T-helper 2 cell treated with Interferon-gamma antibody and Interleukin-4, amounts not matched to agents 5 μg/mL and 100 μg/mL, for 36 hours (primary cell): Measurements from ENCODE around the gene STK25.
"Not testable (repeated sequence)": the region's sequence is repeated elsewhere in the genome, so short reads cannot be mapped to it uniquely, and the experiment has no call there.

ENCODE experiments used
- DNase-seq: peaks from one replicate; pipeline ENCODE4 v3.0.0; 2021; ENCODE audit warnings: low spot score
- H3K27ac Mint-ChIP-seq: one replicate; pipeline ENCODE4 v1.8.0; 2021; ENCODE audit warnings: mild to moderate bottlenecking, mixed read lengths
- H3K27me3 Mint-ChIP-seq: one replicate; pipeline ENCODE4 v1.8.0; 2021; ENCODE audit warnings: low read depth, mixed read lengths
- H3K36me3 Mint-ChIP-seq: one replicate; pipeline ENCODE4 v1.8.0; 2021; ENCODE audit warnings: low read depth, mixed read lengths
- H3K4me1 Mint-ChIP-seq: one replicate; pipeline ENCODE4 v1.8.0; 2021; ENCODE audit warnings: low read depth, mixed read lengths
- H3K4me3 Mint-ChIP-seq: one replicate; pipeline ENCODE4 v1.8.0; 2022; ENCODE audit warnings: mild to moderate bottlenecking, moderate library complexity, mixed read lengths
- H3K9me3 Mint-ChIP-seq: one replicate; pipeline ENCODE4 v1.8.0; 2021; ENCODE audit warnings: mixed read lengths

Gene STK25

GRCh38 chr2:241509155-241509784, 886 bp upstream of the STK25 start:
- Mint-ChIP-seq H3K4me1 (peaks cover 10% of the 10 kb centered on the region), H3K4me3 (peak overlapping the region; percentile 66), H3K36me3 (no peaks in the 10 kb centered on the region), H3K27me3 (peaks cover 3% of the 10 kb centered on the region), H3K27ac (peak overlapping the region; percentile 70), H3K9me3 (no peaks in the 10 kb centered on the region)
- DNase-seq = no peak

GRCh38 chr2:241507430-241508239, 749 bp downstream of the STK25 start:
- peak overlapping the region; percentile 80 for H3K4me3 Mint-ChIP-seq
- DNase-seq = peak; percentile 24
- H3K36me3 Mint-ChIP-seq = no peaks in the 10 kb centered on the region
- no peak overlapping the region for H3K27ac Mint-ChIP-seq
- H3K9me3 Mint-ChIP-seq = no peaks in the 10 kb centered on the region
- H3K27me3 Mint-ChIP-seq = peaks cover 3% of the 10 kb centered on the region
- peaks cover 10% of the 10 kb centered on the region for H3K4me1 Mint-ChIP-seq

- Mint-ChIP-seq H3K4me1 (peaks cover 10% of the 10 kb centered on the region), H3K9me3 (no peaks in the 10 kb centered on the region), H3K4me3 (peak overlapping the region; percentile 80), H3K27me3 (peaks cover 3% of the 10 kb centered on the region), H3K36me3 (peaks cover 2% of the 10 kb centered on the region), H3K27ac (no peak overlapping the region)
- no peak for DNase-seq
These were observed 1.5 kb downstream of the STK25 start for GRCh38 chr2:241506793-241507429.

- H3K4me1 Mint-ChIP-seq = peaks cover 10% of the 10 kb centered on the region
- H3K27me3 Mint-ChIP-seq, H3K27ac Mint-ChIP-seq, H3K9me3 Mint-ChIP-seq, DNase-seq, H3K36me3 Mint-ChIP-seq: not testable (repeated sequence)
- peak overlapping the region; percentile 80 for H3K4me3 Mint-ChIP-seq
These were observed 2.1 kb downstream of the STK25 start for GRCh38 chr2:241506317-241506716.

GRCh38 chr2:241505781-241506201, 2.6 kb downstream of the STK25 start:
- H3K4me3 Mint-ChIP-seq = no peak overlapping the region
- no peaks in the 10 kb centered on the region for H3K27me3 Mint-ChIP-seq
- H3K27ac Mint-ChIP-seq = no peak overlapping the region
- DNase-seq = no peak
- H3K9me3 Mint-ChIP-seq = no peaks in the 10 kb centered on the region
- H3K36me3 Mint-ChIP-seq = peaks cover 2% of the 10 kb centered on the region
- H3K4me1 Mint-ChIP-seq = peaks cover 10% of the 10 kb centered on the region

GRCh38 chr2:241505086-241505780, 3.2 kb downstream of the STK25 start:
- Mint-ChIP-seq H3K27me3 (no peaks in the 10 kb centered on the region), H3K9me3 (no peaks in the 10 kb centered on the region), H3K4me3 (no peak overlapping the region), H3K4me1 (peaks cover 10% of the 10 kb centered on the region), H3K36me3 (peaks cover 2% of the 10 kb centered on the region), H3K27ac (no peak overlapping the region)
- no peak for DNase-seq

- peaks cover 7% of the 10 kb centered on the region for H3K4me1 Mint-ChIP-seq
- H3K9me3 Mint-ChIP-seq = no peaks in the 10 kb centered on the region
- no peaks in the 10 kb centered on the region for H3K27me3 Mint-ChIP-seq
- DNase-seq = no peak
- peaks cover 2% of the 10 kb centered on the region for H3K36me3 Mint-ChIP-seq
- no peak overlapping the region for H3K27ac Mint-ChIP-seq
- no peak overlapping the region for H3K4me3 Mint-ChIP-seq
These were observed 4.5 kb downstream of the STK25 start for GRCh38 chr2:241503776-241504392.

- no peaks in the 10 kb centered on the region for H3K9me3 Mint-ChIP-seq
- no peaks in the 10 kb centered on the region for H3K27me3 Mint-ChIP-seq
- H3K4me1 Mint-ChIP-seq = peaks cover 6% of the 10 kb centered on the region
- H3K4me3 Mint-ChIP-seq = no peak overlapping the region
- no peak for DNase-seq
- peaks cover 3% of the 10 kb centered on the region for H3K36me3 Mint-ChIP-seq
- no peak overlapping the region for H3K27ac Mint-ChIP-seq
These were observed 6.1 kb downstream of the STK25 start for GRCh38 chr2:241502281-241502680.

GRCh38 chr2:241501551-241501950, 6.8 kb downstream of the STK25 start:
- H3K27me3 Mint-ChIP-seq = no peaks in the 10 kb centered on the region
- H3K9me3 Mint-ChIP-seq = no peaks in the 10 kb centered on the region
- no peak for DNase-seq
- H3K4me1 Mint-ChIP-seq = peaks cover 1% of the 10 kb centered on the region
- no peak overlapping the region for H3K4me3 Mint-ChIP-seq
- H3K27ac Mint-ChIP-seq = no peak overlapping the region
- peaks cover 6% of the 10 kb centered on the region for H3K36me3 Mint-ChIP-seq

- DNase-seq = no peak
- no peaks in the 10 kb centered on the region for H3K27me3 Mint-ChIP-seq
- H3K9me3 Mint-ChIP-seq = no peaks in the 10 kb centered on the region
- H3K27ac Mint-ChIP-seq = no peak overlapping the region
- H3K4me3 Mint-ChIP-seq = no peak overlapping the region
- H3K4me1 Mint-ChIP-seq = peaks cover 1% of the 10 kb centered on the region
- peaks cover 7% of the 10 kb centered on the region for H3K36me3 Mint-ChIP-seq
These were observed 7.3 kb downstream of the STK25 start for GRCh38 chr2:241501099-241501541.

GRCh38 chr2:241500431-241500975, 7.9 kb downstream of the STK25 start:
- H3K9me3 Mint-ChIP-seq = no peaks in the 10 kb centered on the region
- DNase-seq = no peak
- no peak overlapping the region for H3K27ac Mint-ChIP-seq
- H3K4me3 Mint-ChIP-seq = no peak overlapping the region
- peaks cover 1% of the 10 kb centered on the region for H3K4me1 Mint-ChIP-seq
- H3K27me3 Mint-ChIP-seq = no peaks in the 10 kb centered on the region
- peaks cover 7% of the 10 kb centered on the region for H3K36me3 Mint-ChIP-seq

GRCh38 chr2:241500016-241500415, 8.4 kb downstream of the STK25 start:
- Mint-ChIP-seq H3K4me3 (no peak overlapping the region), H3K9me3 (no peaks in the 10 kb centered on the region), H3K27ac (no peak overlapping the region), H3K36me3 (peaks cover 7% of the 10 kb centered on the region), H3K27me3 (no peaks in the 10 kb centered on the region), H3K4me1 (no peaks in the 10 kb centered on the region)
- DNase-seq = no peak
